Stimulated activated CD8-positive, alpha-beta memory T cell treated with anti-CD3 and anti-CD28 coated beads, Interleukin-15, amount 100 ng/mL, for 48 hours (primary cell): ENCODE results near the gene TNFSF13B.
"Not testable (repeated sequence)": the region's sequence is repeated elsewhere in the genome, so short reads cannot be mapped to it uniquely, and the experiment has no call there.

Source experiments
- DNase-seq, 2 donors: peaks; one replicate each; pipeline ENCODE4 v3.0.0-alpha.2; 2020; ENCODE audit warnings: low read depth in 2 of 2

The TNFSF13B gene

GRCh38 chr13:108269601-108270328, at the start of gene TNFSF13B:
TNFSF13B (plus strand) TSS chr13:108269718; CDS start chr13:108269896, 178 bp downstream.
- peak; percentile 21 to 27 for DNase-seq

- DNase-seq: no peak
Observed at GRCh38 chr13:108220041-108220440, 49.5 kb upstream of the TNFSF13B start.

- no peak for DNase-seq
Observed at GRCh38 chr13:108223687-108224503, 45.6 kb upstream of the TNFSF13B start.

- no peak for DNase-seq
Observed at GRCh38 chr13:108225440-108225839, 44.1 kb upstream of the TNFSF13B start.

GRCh38 chr13:108226184-108226583, 43.3 kb upstream of the TNFSF13B start:
- no peak for DNase-seq

- DNase-seq: no peak
Observed at GRCh38 chr13:108227651-108228272, 41.8 kb upstream of the TNFSF13B start.

GRCh38 chr13:108230377-108230776, 39.1 kb upstream of the TNFSF13B start:
- DNase-seq: no peak

- no peak for DNase-seq
Observed at GRCh38 chr13:108249150-108249549, 20.4 kb upstream of the TNFSF13B start.

- DNase-seq: no peak
Observed at GRCh38 chr13:108257248-108257647, 12.3 kb upstream of the TNFSF13B start.

- DNase-seq: no peak
Observed at GRCh38 chr13:108263621-108264355, 5.7 kb upstream of the TNFSF13B start.

- DNase-seq: no peak
Observed at GRCh38 chr13:108266321-108266990, 3.1 kb upstream of the TNFSF13B start.

GRCh38 chr13:108267347-108267746, 2.2 kb upstream of the TNFSF13B start:
- no peak for DNase-seq

- not testable (repeated sequence) for DNase-seq
Observed at GRCh38 chr13:108267855-108268254, 1.7 kb upstream of the TNFSF13B start.

- DNase-seq: no peak
Observed at GRCh38 chr13:108268466-108269112, 929 bp upstream of the TNFSF13B start.

GRCh38 chr13:108270442-108270841, 924 bp downstream of the TNFSF13B start:
- DNase-seq: no peak

- DNase-seq: no peak
Observed at GRCh38 chr13:108272333-108272732, 2.8 kb downstream of the TNFSF13B start.

GRCh38 chr13:108273429-108274118, 4.1 kb downstream of the TNFSF13B start:
- DNase-seq: no peak

GRCh38 chr13:108274718-108275117, 5.2 kb downstream of the TNFSF13B start:
- DNase-seq: no peak

GRCh38 chr13:108276060-108276459, 6.5 kb downstream of the TNFSF13B start:
- no peak for DNase-seq

- no peak for DNase-seq
Observed at GRCh38 chr13:108278466-108278865, 8.9 kb downstream of the TNFSF13B start.
